HCT116 (cell line): Measurements from ENCODE around the gene SH2B3. TPM values are rescaled to one million over a fixed set of nuclear protein-coding genes. Genes with fewer than 3 reads are reported as not detected.

Experiments used
- ATAC-seq: fragments of 200-7000 bp; cut with Tn5 transposase; 2 replicates; pipeline ENCODE4 v1.9.1; 2020; ENCODE audit warnings: mild to moderate bottlenecking, moderate library complexity
- BruUV-seq: library from RNA; stranded (reverse); fragments of 400-500 nt; replicated peaks from 2 replicates; lab custom pipeline; 2021; lab: Mats Ljungman, UMichigan
- CTCF ChIA-PET: fragments of 300-600 bp; sonication (Branson Sonifier 250); formaldehyde crosslinking; loops from one replicate; lab custom pipeline; 2021; ENCODE audit warnings: antibody characterized with exemption; lab: Charles Lee
- POLR2A ChIA-PET: fragments of 300-600, 350-600 bp; sonication (Branson Sonifier 250); formaldehyde crosslinking; loops from one replicate; lab custom pipeline; 2021; ENCODE audit warnings: antibody characterized with exemption; lab: Charles Lee
- RAD21 ChIA-PET, 2 experiments: fragments of 300-600 bp; sonication (Branson Sonifier 250); formaldehyde crosslinking; loops; one replicate each; lab custom pipeline; 2023; ENCODE audit warnings: low total read pairs in 2 of 2; ENCODE audit not compliant: uncharacterized antibody in 2 of 2, unreplicated experiment in 2 of 2, low non-redundant PET in 1 of 2; lab: Charles Lee
- DNase-seq: peaks from one replicate; pipeline ENCODE4 v3.0.0-alpha.2; 2010; ENCODE audit warnings: low read depth, low spot score
- H2AFZ ChIP-seq: fragments of 200-600 bp; shearing (Covaris generic), sonication (generic); 2 replicates; pipeline ENCODE4 v1.6.1; 2017; ENCODE audit warnings: low read depth, mixed run types, mixed read lengths, antibody characterized with exemption, low read length; ENCODE audit not compliant: poor library complexity, severe bottlenecking
- H3K27ac ChIP-seq: 2 replicates; pipeline ENCODE4 v1.5.1; 2012; ENCODE audit warnings: low read depth, low read length
- H3K27me3 ChIP-seq: fragments of 200-600 bp; sonication (generic); 2 replicates; pipeline ENCODE4 v1.6.1; 2016; ENCODE audit warnings: mixed run types, low read length, mixed read lengths; ENCODE audit not compliant: insufficient read depth
- H3K36me3 ChIP-seq, 2 experiments: fragments of 200-500 bp in 1 of 2; fragments of 200-600 bp in 1 of 2; sonication (Bioruptor generic) in 1 of 2; sonication (generic) in 1 of 2; 2 replicates each; pipeline versions ENCODE4 v1.5.1 to v1.6.1; 2014 to 2016; ENCODE audit warnings: low read length in 2 of 2, inconsistent platforms in 1 of 2, mixed read lengths in 1 of 2, mixed run types in 1 of 2; ENCODE audit not compliant: insufficient read depth in 2 of 2, control insufficient read depth in 1 of 2
- H3K4me1 ChIP-seq, 2 experiments: fragments of 200-600 bp in 1 of 2; sonication (generic) in 1 of 2; 2 replicates each; pipeline versions ENCODE4 v1.5.1 to v1.6.1; 2012 to 2017; ENCODE audit warnings: low read length in 2 of 2, inconsistent platforms in 1 of 2, mild to moderate bottlenecking in 1 of 2, mixed read lengths in 1 of 2, mixed run types in 1 of 2, moderate library complexity in 1 of 2; ENCODE audit not compliant: insufficient read depth in 2 of 2, control insufficient read depth in 1 of 2
- H3K4me2 ChIP-seq: fragments of 200-600 bp; sonication (generic); 2 replicates; pipeline ENCODE4 v1.6.1; 2017; ENCODE audit warnings: mixed run types, low read length, mixed read lengths
- H3K4me3 ChIP-seq, 2 experiments: fragments of 200-600 bp in 1 of 2; sonication (generic) in 1 of 2; replicated peaks in 1 of 2; 2 replicates each; pipeline ENCODE4 v1.5.1; 2011 to 2016; ENCODE audit warnings: low read length in 2 of 2, control low read depth in 1 of 2, low read depth in 1 of 2, mild to moderate bottlenecking in 1 of 2, mixed read lengths in 1 of 2, mixed run types in 1 of 2
- H3K79me2 ChIP-seq: fragments of 200-600 bp; sonication (generic); 2 replicates; pipeline ENCODE4 v1.6.1; 2017; ENCODE audit warnings: mild to moderate bottlenecking, mixed run types, low read length, moderate library complexity, mixed read lengths; ENCODE audit not compliant: insufficient read depth
- H3K9ac ChIP-seq: fragments of 200-600 bp; sonication (generic); 2 replicates; pipeline ENCODE4 v1.6.1; 2016; ENCODE audit warnings: low read length, mixed read lengths
- H3K9me2 ChIP-seq: fragments of 200-600 bp; sonication (generic), shearing (Covaris generic); 2 replicates; pipeline ENCODE4 v1.6.1; 2017; ENCODE audit warnings: mixed run types, mild to moderate bottlenecking, moderate library complexity; ENCODE audit not compliant: insufficient read depth
- H3K9me3 ChIP-seq, 2 experiments: fragments of 200-500 bp in 1 of 2; fragments of 200-600 bp in 1 of 2; sonication (Bioruptor generic) in 1 of 2; sonication (generic) in 1 of 2; 2 replicates each; pipeline ENCODE4 v1.6.1; 2014 to 2017; ENCODE audit warnings: low read length in 2 of 2, mixed read lengths in 2 of 2, inconsistent platforms in 1 of 2, low read depth in 1 of 2, mild to moderate bottlenecking in 1 of 2, mixed run types in 1 of 2, moderate library complexity in 1 of 2; ENCODE audit not compliant: control insufficient read depth in 1 of 2, insufficient read depth in 1 of 2
- H4K20me1 ChIP-seq: fragments of 200-600 bp; sonication (generic), shearing (Covaris generic); 2 replicates; pipeline ENCODE4 v1.6.1; 2017; ENCODE audit warnings: mixed run types, mild to moderate bottlenecking, moderate library complexity; ENCODE audit not compliant: insufficient read depth
- CEBPB ChIP-seq: IDR thresholded peaks from 2 replicates; pipeline ENCODE4 v1.6.1; 2012; ENCODE audit warnings: low read depth
- ELF1 ChIP-seq: IDR thresholded peaks from 2 replicates; pipeline ENCODE4 v1.6.1; 2012; ENCODE audit warnings: low read depth, borderline replicate concordance
- EZH2 ChIP-seq: fragments of 200-600 bp; sonication (generic); IDR thresholded peaks from 2 replicates; pipeline ENCODE4 v1.6.1; 2017; ENCODE audit warnings: antibody characterized with exemption, mixed run types
- FOSL1 ChIP-seq: IDR thresholded peaks from 2 replicates; pipeline ENCODE4 v1.6.1; 2012; ENCODE audit warnings: low read depth
- POLR2A ChIP-seq: IDR thresholded peaks from 2 replicates; pipeline ENCODE4 v1.7.0; 2011; ENCODE audit warnings: borderline replicate concordance; ENCODE audit not compliant: insufficient read depth, insufficient read length; ENCODE audit errors: extremely low read depth
- RAD21 ChIP-seq: IDR thresholded peaks from 2 replicates; pipeline ENCODE4 v1.6.1; 2012; ENCODE audit warnings: low read depth, mild to moderate bottlenecking
- YY1 ChIP-seq: IDR thresholded peaks from 2 replicates; pipeline ENCODE4 v1.6.1; 2011; ENCODE audit warnings: low read length, low read depth, moderate library complexity, mild to moderate bottlenecking; ENCODE audit not compliant: insufficient replicate concordance; ENCODE audit errors: extremely low read depth
- intact Hi-C: fragments of 100-400 bp; cut with micrococcal nuclease; formaldehyde crosslinking; loops from 2 replicates; pipeline ENCODE4 v1.10.0; 2022
- total RNA-seq: library from RNA; stranded (reverse); gene quantifications from one replicate; pipeline ENCODE4 v1.2.1, GENCODE V29; 2021; ENCODE audit not compliant: unreplicated experiment
- TF ChIP-seq, protein P1 (sequence below): IDR thresholded peaks from 2 replicates; pipeline ENCODE4 v1.6.1; 2012; ENCODE audit warnings: low read depth

Gene SH2B3
- total RNA-seq, 1 experiment from 2014 or later = 17.3 TPM

DNA sequence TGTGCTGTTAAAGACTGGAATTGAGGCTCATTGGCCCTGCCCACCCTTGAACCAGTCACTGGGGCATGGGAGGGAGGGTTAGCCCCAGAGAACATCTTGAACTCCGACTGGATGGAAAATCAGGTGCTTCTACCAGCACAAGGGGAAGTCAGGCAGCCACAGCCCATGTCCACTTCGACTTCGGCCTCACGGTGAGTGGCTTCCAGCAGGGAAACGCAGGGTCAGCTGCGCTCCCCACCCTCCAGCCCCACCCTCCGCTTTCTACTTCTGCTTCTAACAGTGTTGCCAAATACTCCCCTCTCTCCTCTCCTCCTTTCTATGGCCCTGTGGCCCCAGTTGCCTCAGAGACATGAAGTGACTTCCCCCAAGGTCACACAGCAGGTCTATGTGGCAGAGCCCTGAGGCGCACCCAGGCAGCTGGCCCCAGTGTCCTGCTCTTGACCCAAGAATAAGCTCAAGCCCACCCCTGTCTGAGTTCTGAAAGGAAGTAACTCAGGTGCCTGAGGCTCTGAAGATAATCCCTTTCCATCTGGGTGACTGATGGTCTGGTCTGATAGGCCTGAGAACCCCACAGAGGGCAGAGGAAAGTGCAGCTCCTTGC lies 11.9 kb upstream of the SH2B3 start:
- H3K4me1 ChIP-seq = peaks cover 4 to 32% of the 10 kb centered on the region in 2 experiments; a peak in 3 of 4 replicates
- no peaks in the 10 kb centered on the region for H3K9me2 ChIP-seq
- ATAC-seq = no peak
- H4K20me1 ChIP-seq = no peaks in the 10 kb centered on the region
- no peak overlapping the region for H2AFZ ChIP-seq
- RAD21 ChIA-PET = interaction anchor here in 1 of 2 experiments (0.6 kb wide), 1 partner anchor 63 kb away, joined by 4 read pairs; no protein-coding TSS in a partner anchor
- H3K9me3 ChIP-seq = no peaks in the 10 kb centered on the region
- H3K27ac ChIP-seq = no peak overlapping the region
- POLR2A ChIA-PET = no interaction called here
- H3K27me3 ChIP-seq = no peaks in the 10 kb centered on the region
- TF ChIP-seq RAD21 = no peak
- TF ChIP-seq, protein P1, sequence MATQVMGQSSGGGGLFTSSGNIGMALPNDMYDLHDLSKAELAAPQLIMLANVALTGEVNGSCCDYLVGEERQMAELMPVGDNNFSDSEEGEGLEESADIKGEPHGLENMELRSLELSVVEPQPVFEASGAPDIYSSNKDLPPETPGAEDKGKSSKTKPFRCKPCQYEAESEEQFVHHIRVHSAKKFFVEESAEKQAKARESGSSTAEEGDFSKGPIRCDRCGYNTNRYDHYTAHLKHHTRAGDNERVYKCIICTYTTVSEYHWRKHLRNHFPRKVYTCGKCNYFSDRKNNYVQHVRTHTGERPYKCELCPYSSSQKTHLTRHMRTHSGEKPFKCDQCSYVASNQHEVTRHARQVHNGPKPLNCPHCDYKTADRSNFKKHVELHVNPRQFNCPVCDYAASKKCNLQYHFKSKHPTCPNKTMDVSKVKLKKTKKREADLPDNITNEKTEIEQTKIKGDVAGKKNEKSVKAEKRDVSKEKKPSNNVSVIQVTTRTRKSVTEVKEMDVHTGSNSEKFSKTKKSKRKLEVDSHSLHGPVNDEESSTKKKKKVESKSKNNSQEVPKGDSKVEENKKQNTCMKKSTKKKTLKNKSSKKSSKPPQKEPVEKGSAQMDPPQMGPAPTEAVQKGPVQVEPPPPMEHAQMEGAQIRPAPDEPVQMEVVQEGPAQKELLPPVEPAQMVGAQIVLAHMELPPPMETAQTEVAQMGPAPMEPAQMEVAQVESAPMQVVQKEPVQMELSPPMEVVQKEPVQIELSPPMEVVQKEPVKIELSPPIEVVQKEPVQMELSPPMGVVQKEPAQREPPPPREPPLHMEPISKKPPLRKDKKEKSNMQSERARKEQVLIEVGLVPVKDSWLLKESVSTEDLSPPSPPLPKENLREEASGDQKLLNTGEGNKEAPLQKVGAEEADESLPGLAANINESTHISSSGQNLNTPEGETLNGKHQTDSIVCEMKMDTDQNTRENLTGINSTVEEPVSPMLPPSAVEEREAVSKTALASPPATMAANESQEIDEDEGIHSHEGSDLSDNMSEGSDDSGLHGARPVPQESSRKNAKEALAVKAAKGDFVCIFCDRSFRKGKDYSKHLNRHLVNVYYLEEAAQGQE = no peak
- TF ChIP-seq ELF1 = no peak
- TF ChIP-seq EZH2 = no peak
- no peak for TF ChIP-seq POLR2A
- no peak for TF ChIP-seq CEBPB
- no peak for TF ChIP-seq FOSL1
- TF ChIP-seq YY1 = no peak
- TF ChIP-seq, all 23 proteins: peak for 0
- no peaks in the 10 kb centered on the region for H3K36me3 ChIP-seq
- no TSS peak for BruUV-seq
- H3K79me2 ChIP-seq = no peaks in the 10 kb centered on the region
- CTCF ChIA-PET = no interaction called here
- no peak overlapping the region for H3K4me2 ChIP-seq
- intact Hi-C loops = no loop called here
- no peak overlapping the region for H3K4me3 ChIP-seq
- no peak overlapping the region for H3K9ac ChIP-seq
- DNase-seq = no peak
